IPS DF 4.7 (cell line): ENCODE data around the gene FBH1.
A peak's percentile ranks its signal among the peaks of the same experiment; 100 is the strongest.
"Not testable (repeated sequence)": the region's sequence is repeated elsewhere in the genome, so short reads cannot be mapped to it uniquely, and the experiment has no call there.

ENCODE experiments used
- DNase-seq: peaks from one replicate; pipeline ENCODE4 v3.0.0-alpha.2; 2013; ENCODE audit warnings: low spot score; ENCODE audit errors: extremely low read depth

FBH1 gene

DNA sequence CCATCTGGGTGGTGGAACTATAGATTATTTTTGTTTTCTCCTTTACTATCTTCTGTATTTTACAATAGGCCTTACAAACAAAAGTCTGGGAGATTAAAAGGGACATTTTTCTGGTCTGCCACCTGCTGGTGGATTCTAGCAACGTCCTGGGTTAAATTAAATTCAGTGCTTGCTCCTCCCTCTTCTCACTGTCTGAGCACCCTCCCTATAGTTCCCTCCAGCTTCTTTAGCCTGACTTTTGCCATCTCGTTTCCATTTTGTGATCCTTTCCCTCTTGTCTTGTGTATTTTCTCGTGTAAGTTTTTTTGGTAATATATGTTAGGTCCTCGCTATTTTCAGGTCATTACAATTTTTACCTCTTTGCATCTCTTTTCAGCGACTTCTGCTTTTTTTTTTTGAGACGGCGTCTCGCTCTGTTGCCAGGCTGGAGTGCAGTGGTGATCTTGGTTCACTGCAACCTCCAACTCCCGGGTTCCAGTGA lies 16.5 kb upstream of the FBH1 start:
- DNase-seq: no peak

GRCh38 chr10:5876181-5876768 lies 13.8 kb upstream of the FBH1 start:
- no peak for DNase-seq

- DNase-seq: not testable (repeated sequence)
These were observed 13.0 kb upstream of the FBH1 start for GRCh38 chr10:5877041-5877440.

GRCh38 chr10:5882961-5883360 lies 7.1 kb upstream of the FBH1 start:
- no peak for DNase-seq

DNA sequence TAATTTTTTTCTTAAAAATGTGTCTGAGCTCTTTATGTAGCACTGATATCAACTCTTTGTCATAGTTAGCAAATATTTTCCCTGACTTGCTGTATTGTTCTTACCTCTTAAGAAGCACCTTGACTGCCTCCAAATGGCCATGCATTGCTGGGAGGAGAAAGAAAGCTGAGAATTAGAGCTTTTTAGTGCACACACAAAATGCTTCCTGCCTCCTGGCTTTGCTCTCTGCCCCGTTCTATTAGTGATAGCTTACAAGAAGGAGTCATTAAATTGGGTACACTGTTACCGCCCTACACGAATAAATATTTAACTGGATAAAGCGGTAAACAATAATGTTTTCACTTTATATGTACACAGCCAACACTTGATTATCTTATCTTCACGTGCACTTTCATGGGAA lies 4.4 kb upstream of the FBH1 start:
- no peak for DNase-seq

DNA sequence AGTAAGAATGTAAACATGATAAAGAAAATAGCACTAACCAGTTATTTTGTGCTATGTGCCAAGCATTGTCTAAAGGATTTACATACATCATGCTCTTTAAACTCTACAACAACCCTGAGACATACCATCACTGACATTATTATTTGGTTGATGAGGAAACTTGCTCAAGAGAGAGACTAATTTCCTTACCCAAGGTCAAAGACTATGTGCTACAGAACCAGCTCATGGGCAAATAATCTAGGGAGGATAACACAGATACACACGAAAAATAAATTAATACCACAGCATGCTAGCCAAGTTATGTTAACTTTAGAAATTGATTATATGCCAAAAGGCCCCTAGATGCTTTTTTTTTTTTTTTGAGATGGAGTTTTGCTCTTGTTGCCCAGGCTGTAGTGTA lies 3.0 kb upstream of the FBH1 start:
- no peak for DNase-seq

GRCh38 chr10:5887641-5888040 lies 2.4 kb upstream of the FBH1 start:
- DNase-seq: no peak

DNA sequence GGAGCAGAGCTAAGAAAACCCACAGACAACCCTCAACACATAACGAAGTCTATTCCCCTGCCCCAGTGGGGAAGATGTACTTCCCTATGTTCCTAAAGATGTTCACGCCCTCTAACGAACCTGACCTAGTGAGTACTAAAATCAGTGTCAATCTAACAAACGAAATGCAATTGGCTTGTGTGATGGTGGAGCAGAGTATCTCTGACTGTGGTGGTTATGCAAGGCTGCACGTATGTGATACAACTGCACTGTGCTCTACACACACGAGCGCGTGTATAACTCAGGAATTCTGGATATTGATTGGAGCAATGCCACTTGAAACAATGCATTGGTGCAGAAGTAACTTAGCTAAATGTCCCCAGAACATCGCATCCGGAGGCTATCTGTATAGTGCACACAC lies 1.7 kb upstream of the FBH1 start:
- DNase-seq: no peak

DNA sequence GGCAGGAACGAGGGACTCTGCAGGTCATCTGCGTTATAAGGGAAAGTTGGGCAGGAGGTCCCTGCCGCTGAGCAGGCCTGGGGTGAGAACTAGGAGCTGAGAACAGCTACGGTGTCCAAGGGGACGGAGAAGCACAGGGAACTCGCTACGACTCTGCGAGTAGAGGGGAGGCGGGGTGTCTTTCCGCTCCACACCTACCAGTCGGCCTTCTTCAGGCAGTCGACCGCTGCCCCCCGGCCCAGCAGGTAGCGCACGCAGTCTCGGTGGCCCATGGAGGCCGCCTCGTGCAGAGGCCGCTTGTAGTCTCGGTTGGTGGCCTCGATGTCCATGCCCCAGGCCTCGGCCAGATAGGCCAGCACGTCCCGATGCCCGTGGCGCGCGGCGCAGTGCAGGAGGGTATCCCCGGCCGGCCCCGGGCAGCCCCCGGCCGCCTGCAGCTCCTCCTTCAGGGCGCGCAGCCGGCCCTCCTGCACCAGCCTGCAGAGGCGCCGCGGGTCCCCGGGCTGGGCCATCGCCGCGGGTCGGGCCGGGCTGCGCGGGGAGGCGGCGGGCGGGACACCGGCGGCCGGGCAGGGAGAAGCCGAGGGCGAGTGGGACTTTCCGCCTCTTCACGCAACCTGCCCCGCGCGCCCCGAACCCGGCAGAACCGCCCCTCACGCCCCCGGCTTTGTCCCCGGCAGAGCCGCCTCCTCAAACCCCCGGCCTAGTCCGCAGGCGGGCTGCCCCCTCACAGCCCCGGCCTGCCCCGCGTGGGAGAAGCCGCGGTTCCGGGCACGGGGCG lies 1.0 kb upstream of the FBH1 start:
- peak; percentile 7 for DNase-seq

- no peak for DNase-seq
These were observed 441 bp downstream of the FBH1 start for GRCh38 chr10:5890452-5890915.

GRCh38 chr10:5891009-5891408 lies 966 bp downstream of the FBH1 start:
- DNase-seq: no peak

- no peak for DNase-seq
These were observed 2.0 kb downstream of the FBH1 start for GRCh38 chr10:5892007-5892406.

DNA sequence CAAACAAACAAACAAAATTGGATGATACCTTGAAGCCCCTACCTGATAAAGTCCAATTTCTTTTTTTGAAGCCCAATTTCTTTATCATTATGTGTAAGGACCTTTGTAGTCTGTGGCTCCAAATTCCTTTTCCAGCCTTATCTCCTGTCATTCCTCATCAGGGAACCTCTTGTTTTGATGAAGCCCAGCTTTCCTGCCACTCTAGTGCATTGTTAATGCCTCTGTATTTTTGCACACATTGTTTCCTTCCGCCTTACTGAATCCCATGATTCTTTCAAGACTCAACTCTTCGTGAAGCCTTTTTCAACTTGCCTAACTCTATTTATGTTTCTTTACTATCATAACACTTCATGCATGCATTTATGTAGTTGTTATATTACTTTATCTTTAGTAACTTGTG lies 3.3 kb downstream of the FBH1 start:
- no peak for DNase-seq

GRCh38 chr10:5894403-5894802 lies 4.4 kb downstream of the FBH1 start:
- no peak for DNase-seq

DNA sequence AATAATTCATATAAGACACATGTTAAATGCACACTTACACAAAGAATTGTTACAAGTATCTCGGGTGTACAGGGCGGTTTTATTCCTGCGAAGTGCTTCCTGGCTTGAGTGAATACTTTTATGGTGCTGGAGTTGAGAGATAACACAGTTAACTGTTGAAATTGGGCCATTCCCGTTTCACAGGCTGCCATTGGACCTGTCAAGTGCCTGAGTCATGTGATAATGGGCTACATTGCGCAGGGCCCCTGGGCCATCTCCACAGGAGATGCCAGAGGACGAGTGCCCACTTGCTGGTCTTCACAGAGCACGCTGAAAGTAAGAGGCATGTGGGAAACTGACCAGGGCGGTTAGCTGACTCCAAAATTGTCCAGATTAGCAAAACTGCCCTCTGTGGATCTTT lies 4.8 kb downstream of the FBH1 start:
- no peak for DNase-seq

DNA sequence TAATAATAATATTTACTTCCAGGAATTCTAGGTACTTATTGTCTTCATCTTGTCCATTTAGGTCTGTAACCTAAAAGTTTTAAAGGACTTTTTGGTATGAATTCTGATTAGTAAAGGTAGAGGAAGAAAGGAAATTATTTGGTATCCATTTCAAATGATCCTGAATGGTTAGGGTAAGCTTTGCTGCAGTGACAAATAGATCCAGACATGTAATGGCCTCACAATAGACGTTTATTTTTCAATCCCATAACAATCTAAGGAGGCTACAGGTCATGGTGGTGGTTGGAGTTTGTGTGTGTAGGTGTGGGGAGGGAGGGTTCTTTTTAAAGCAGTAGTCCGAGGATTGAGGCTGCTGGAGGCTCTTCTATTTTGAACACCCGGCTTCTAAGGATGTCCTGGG lies 5.3 kb downstream of the FBH1 start:
- no peak for DNase-seq

- no peak for DNase-seq
These were observed 5.8 kb downstream of the FBH1 start for GRCh38 chr10:5895804-5896203.

DNA sequence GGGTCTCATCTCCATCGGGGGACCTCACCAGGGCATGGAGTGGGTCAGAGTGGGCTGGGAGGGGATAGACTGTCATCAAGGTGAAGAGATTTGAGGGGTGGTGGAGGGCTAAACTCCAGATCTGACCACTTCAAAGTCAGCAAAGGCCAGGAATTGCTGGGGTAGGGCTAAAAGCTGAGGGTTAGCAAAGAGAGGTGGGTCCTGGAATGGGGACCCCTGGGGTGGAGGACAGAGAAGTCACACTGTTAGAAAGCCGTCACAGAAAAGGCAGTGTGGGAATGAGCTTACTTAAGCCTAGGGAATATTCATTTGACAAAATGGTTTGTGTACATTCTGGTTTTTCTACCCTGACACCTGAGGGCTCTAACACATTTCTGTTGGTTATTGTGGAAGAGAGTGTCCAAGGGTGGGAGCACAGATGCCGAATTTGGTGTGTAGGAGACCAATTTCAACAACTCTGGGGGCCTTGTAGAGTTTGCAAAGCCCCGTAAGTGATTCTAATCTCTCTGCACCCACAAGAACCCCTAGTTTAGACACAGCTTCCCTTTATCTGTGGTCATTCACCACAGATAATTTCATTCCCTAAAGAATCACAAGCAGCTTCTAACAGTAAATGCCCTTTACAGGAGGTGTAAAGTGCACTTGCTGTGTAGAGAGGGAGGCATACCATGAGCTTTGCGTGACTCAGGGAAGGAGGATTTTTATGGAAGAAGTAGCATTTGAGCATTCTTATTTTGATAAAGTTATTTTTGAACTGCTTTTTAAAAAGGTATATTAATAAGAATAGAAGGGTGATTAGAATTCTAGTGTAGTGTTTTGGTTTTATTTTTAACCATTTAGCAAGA lies 6.4 kb downstream of the FBH1 start:
- DNase-seq: no peak

- DNase-seq: no peak
These were observed 7.0 kb downstream of the FBH1 start for GRCh38 chr10:5897053-5897340.

DNA sequence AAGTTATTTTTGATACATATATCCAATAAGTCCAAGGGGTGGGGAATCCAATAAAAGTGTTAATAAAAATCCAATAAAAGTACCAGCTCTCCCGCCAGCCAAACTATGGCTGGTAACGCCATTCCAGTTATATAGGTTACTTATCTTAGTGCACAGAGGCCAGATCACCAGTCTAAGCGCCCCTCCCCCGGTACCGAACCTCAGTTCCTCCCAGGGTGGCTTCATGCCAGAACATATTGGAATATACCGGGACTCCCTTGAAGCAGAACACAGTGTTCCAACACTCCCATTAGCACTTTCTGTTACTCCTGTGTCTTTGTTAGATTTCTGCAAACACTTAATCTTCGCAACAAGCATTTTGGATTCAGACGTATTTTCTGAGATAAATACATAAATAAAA lies 7.5 kb downstream of the FBH1 start:
- no peak for DNase-seq

DNA sequence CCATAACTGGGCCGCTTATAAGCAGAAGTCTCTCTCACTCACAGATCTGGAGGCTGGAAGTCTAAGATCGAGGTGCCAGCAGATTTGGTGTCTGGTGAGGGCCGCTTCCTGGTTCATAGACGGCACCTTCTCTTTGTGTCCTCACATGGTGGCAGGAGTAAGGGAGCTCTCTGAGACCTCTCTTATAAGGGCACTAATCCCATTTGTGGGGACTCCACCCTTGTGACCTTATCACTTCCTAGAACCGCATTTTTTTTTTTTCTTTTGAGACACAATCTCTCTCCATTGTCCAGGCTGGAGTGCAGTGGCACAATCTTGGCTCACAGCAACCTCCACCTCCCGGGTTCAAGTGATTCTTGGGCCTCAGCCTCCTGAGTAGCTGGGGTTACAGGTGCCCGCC lies 8.1 kb downstream of the FBH1 start:
- no peak for DNase-seq

DNA sequence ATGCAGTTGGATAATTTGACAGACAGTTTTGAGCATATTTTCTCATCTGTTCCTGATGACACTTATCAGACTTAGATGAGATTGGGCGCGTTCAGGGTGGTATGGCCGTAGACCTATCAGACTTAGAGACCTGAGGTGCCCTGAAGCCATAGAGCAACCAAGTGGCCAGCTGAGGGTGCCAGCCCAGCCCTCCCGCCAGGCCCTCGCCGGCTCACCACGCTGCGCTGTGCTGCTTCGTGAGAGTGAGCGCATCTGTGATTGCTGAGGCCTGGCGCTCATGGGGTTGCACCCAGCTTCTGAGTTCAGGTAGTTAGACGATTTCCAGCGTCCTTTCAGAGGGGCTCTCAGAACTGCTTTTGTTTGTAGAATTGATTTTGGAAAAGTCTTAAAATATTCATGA lies 10.2 kb downstream of the FBH1 start:
- DNase-seq: no peak
